Activated CD4-positive, CD25-positive, alpha-beta regulatory T cell (primary cell): ENCODE data around the gene BMPER.

Experiments used
- DNase-seq, 4 experiments: peaks; one replicate each; lab custom pipeline; 2025; lab: John Stamatoyannopoulos, UW

BMPER gene

DNA sequence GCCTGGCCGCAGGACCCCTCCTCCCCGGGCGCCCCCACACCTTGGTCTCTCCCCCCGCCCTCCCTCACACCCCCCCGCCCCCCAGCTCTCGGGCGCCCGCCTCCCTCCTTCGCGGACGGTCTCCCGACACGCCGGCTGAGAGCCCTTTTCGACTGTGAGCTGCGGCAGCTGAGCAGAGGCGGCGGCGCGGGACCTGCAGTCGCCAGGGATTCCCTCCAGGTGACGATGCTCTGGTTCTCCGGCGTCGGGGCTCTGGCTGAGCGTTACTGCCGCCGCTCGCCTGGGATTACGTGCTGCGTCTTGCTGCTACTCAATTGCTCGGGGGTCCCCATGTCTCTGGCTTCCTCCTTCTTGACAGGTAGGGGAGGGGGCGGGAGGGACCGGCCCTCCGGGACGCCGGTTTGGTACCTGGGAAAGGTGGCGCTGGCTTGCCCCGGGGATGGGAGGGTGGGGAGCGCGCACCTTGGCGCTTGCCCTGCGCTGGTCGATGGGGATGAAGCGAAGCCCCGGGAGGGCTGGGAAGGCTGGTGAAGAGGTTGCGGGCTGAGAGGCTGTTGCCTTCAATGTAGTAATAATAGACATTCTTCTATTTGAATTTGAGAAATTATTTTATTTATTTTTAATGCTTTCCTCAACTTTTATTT lies at the start of gene BMPER:
BMPER (plus strand) TSS at position 151 of the 644 bp plus-strand sequence; CDS start at position 226, 75 bp downstream.
- DNase-seq, result no peak

DNA sequence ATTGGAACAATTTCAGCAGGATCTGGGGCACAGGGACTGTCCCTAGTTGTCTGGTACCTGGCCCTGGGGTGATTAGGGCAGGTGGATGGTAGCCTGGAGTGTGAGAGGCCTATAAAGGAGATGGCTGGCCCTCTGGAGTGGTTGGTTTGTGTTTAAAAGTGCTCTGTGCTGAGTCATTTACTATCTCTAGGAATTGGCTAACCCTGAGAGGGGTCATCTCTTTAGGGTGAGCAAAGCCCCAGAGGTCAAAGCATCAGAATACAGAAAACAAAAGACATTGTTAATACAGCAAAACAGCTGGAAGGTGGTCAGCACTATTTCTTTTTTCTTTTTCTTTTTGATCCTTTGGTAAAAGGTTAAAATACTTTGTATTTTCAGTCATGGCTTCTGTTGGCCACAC lies 43.4 kb upstream of the BMPER start:
- DNase-seq, result no peak

DNA sequence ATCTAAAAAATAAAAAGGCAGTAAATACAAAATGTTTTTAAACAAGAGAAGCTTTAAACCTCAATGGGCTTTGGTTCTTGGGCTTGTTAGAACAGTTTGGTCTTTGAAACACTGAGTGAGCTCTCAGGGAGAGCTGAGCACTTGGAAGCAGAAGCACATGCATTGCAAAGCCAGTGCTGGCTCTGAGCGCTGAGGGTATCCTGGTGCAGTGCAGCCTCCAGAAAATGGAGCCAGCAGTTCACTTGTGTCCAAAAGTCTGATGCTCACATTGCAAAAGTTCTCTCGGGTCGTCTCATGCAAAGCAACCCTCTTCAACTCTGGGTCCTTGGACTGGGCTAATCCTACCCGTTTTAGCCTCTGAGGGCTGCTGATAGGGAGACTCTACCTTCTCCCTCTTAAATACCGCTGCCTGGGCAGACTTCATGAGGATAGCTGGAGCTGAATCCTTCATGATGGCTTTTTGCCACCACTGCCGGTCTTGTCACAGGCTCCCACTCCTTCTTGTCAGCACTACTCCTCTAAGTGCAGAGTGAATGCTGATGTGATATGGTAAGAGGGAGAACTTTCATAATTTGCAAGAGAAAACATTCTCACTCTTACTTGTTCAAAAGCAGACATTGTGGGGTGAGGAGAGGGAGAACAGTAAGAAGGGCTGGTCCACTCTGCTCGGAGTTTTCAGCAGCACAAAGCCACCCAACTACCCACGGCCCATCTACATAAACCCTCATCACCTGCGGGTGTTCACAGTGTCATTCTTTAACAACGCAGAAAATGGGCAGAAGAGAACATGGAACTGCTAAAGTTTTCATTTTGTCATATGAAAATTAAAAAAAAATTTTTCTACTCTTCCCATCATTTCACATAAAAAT lies 42.2 kb upstream of the BMPER start:
- no peak for DNase-seq

DNA sequence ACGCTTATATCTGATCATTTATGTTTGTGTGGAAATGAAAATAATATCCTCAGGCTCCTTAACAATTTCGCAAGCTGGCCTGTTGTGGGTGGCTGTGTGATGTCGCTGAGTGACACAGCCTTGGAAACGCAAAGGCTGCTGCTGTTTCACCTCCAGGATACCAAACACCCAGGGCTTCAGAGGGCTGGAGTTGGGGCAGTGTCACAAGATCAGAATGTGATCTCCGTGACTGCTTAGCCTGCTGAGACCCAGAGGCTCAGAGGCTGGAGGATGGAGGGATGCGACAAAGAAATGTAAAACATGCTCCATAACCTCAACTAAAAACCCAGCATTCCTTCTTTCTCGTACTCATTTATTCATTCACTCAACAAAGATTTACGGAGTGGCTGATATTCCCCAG lies 37.2 kb upstream of the BMPER start:
- DNase-seq, result no peak

DNA sequence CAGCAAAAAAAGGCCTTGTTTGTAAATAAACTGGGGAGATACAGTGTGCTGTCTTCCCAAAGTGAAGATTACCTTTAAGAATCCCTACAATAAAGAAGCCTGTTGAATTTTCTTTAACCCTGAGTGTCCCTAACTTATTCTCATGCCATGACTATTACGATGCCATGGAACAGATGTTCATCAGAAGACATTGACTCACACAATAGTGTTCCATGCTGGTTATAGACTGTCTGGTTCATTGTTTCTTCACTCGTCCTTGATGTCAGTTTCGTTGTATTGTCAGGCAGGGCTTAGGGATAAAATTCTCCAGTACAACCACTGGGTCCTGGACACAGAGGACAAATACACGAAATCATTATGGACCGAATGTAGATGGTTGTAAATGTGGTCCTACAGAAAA lies 36.2 kb upstream of the BMPER start:
- DNase-seq, result no peak

DNA sequence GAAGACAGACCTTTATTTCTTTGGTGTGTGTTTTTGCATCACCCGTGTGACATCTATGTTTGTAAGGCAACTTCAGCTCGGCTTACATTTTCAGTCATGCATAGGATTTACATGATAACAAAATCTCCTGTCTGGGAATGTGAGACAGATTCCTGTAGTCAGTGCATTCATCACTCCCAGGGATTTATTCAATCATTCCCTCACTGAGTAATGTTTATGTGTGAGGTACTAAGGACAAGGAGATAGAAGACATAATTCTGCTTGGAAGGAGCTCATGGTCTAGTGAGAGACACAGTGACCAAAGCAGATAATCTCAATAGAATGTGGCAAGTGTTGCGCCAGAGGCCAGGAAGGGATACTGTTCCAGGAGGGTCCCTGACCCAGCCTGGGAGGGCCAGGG lies 35.2 kb upstream of the BMPER start:
- no peak for DNase-seq

DNA sequence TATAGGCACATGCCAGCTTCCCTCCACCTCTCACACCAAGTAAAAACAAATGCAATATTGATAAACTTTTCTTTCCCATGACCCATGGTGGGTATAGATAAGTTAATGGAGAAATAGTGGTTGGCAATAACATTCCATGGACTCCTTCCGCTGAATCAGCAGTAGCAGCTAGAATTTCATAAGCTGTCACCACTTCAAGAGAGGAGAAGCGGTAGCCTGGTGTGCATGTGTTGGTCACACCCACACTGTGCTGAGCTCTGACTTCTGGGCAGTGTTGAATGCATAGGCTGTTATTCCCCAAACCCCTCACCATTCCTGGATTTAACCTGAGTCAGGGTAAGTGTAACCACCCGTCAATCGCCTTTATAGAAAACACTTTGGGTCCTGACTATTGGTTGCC lies 32.5 kb upstream of the BMPER start:
- no peak for DNase-seq

DNA sequence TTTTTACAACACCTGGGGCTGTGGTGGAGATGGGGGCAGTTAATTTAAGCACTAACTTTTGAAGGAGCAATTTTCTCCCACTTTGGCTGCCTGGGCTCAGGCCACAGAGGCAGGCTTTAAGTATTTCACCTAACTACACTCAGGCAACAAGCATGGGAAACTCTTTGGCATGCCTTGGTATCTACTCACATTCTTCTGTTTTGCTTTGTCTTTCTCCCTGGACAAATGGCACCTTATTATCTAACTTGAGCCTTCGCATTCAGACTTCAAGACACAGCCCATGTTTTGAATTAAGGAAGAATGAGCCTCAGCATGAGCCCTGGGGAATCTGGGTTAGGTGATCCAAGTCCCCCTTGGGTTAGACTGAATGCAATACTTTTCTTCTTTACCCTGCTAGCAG lies 31.8 kb upstream of the BMPER start:
- DNase-seq, result no peak

DNA sequence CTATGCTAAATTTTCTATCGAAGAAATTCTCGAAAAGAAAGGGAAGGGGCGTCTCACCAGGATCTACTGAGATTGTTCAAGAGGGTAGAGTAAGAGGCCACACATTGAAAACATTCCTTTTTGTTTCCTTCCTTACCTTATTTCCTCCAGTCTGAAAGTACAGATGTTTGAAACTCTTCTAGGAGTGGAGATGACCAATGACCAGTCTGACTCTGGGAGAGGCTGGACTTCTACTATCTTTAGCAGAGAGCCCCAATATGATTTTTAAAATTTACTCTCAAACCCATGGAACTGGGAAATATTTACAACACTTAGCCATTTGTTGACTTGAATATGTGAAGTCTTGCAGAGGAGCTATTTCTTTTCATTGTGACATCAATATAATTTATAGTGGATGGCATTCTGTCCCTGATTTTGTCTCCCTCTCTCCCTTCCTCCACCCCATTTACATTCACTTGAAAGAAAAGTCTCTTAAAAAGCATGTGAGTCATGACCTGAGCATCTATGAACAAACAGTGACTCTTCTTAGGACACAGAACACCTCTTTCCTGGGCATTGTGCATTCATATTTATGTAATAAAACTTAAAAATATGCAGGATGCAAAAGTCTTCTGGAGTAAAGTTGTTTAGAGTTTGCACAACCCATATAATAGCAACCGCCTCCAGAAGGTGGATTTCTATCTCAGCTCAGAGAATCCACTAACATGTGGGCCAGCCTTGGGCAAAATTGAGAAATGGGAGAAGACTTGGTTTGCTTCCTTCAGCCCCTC lies 31.2 kb upstream of the BMPER start:
- no peak for DNase-seq

DNA sequence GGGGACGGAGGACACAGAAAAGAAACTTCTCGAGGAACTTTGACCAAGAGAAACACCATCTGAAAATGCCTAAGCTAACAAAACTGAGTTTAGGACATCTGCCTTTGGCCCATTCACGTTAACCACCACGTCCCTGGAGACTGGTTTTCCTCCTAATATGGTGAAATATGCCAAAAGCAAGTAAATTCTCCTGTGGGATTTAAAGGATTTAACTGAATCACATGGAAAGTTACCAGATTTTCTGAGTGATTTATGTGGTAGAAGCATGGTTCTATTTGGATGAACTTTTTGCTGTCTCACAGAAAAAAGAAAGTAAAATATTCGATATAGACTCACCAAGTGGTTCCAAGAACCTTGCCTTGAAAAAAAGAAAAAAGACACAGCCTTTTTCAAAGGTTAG lies 30.4 kb upstream of the BMPER start:
- DNase-seq, result no peak

DNA sequence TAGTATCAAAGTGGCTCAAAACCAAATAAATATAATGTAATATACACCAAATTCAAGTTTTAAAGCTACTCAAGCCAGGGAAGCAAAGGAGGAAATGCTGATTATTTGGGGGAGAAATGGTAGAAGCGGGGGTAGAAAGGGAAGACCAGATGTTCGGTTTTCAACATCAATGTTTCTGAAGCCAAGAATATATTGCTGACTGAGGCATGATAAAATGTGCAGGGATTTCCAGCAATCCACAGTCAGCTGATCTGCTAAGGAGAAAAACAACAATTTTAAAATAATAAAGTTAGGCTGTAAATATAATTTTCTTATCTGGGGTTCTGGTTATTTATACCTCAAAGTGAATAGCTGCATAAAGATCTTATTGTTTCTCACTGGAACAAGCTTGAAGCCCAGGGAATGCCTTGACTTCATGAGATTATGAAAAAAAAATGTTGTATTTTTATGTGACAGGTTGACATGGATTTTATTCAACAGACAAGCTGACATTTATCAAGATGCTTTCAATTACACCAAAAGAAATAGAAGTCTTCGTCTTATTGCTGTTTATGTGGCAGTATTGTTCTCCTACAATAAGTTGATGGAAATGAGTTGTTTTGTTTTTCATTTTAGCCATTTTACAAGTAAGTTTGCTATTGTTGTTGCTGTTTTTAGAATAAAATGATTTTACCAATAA lies 28.6 kb upstream of the BMPER start:
- DNase-seq, result no peak

DNA sequence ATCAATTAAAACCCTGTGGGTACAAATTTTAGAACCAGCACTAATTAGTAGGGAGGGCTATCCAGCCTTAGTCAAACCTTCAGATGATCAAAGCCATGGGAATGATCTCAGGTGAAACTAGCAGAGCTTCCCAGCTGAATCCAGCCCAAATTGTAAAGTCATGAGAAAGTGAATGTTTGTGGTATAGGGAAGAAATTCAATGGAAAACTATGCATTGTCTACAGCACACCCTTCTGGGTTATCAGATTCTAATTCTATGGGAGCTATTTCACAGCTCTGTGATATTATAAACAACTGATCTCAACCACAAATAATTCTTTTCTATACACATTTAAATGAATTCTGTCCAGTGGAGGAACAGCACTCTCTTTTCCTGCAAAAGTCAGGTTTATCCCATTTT lies 24.6 kb upstream of the BMPER start:
- DNase-seq, result no peak

DNA sequence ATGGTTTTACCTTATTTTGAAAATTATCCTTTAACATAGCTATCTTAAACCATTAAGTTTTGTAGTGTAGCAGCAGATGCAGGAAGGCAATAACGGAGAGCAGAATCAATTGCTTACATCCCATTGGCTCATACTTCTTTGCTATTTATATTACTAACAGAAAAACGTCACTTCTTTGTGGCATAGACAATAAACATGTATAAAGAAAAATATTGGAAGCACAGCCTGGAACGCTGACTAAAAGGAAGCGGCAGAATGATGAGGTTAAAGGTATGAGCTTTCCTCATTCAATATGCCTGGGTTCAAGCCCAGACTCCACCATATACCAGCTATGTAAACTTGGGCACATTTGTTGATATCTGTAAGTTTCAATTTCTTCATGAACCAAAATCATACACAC lies 24.0 kb upstream of the BMPER start:
- no peak for DNase-seq

DNA sequence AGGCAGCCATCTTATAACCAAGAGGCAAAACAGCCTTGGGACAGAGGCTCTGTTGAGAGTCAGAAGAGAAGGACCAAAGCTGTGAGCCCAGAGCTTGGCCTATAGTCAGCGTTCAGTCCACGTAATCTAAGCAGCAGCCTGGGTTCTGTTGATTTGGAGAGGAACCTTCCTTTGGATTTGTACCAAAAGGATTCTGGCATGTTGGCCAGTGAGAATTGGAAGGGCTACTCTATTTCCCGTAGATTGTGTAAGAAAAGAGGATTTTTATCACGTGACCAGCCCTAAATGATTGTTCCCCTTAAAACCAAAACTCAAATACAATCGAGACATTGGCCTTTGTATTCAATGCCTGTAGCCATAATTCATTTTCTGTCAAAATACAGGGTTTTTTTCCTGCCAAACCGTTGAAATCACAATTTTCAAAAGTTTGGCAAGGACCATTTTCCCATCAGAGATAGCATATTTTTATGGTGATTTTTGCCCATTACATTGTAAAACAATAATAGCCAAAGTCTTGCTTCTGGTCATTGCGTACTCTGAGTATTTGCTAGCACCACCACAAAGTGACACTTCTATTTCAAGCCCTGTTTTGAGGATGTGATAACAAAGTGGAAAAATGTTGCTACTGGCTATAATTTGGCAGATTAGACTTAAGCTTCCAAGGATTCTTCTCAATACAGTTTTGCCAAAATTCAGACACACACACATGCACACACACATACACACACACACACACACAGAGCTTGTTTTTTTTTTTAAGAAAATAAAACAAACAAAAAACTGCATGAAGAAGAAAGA lies 23.1 kb upstream of the BMPER start:
- DNase-seq, result no peak

DNA sequence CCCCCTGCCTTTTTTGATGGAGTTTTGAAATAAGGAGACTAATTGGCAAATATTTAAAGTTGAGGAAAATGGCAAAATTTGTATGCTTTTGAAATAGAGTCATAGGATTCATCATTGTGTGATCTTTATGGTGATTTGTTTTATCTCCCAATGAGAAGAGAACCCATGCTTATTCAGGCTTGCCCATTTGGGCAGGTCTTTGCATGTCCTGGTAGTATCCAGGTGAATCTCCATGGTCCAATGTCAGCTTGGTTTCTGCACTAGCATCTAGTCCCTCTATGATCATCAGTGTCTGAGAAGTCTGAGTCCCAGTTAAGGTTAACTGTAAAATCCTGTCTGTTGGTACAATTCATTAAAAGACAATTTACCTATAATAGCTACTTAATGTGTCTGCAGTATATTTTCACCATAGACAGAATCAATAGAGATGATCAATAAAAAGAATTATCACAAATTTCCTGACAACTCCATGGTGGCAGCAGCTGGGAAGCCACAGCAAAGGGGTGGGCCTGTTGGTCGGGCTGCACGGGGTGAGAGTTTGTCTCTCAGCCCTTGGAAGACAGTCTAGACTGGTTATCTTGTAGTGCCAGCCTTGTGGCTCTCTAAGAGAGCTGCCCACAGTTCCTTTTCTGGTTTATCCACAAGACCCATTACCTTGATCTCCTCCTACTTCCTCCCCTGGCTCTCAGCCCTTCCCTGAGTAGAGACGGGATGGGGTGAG lies 22.2 kb upstream of the BMPER start:
- DNase-seq, result no peak

DNA sequence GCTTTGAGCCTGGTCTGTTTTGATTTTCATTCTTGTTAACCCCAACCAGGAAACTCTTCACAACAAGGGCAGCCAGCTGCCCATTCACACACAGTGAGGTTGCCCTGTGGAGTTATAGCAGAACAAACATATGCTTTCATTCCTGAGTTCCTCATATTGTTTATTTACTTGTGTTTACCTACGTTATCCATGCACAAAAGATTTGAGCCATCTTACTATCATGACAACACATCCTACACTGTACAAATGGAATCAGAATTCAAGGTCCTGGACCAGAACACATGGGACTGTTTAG lies 21.7 kb upstream of the BMPER start:
- no peak for DNase-seq

DNA sequence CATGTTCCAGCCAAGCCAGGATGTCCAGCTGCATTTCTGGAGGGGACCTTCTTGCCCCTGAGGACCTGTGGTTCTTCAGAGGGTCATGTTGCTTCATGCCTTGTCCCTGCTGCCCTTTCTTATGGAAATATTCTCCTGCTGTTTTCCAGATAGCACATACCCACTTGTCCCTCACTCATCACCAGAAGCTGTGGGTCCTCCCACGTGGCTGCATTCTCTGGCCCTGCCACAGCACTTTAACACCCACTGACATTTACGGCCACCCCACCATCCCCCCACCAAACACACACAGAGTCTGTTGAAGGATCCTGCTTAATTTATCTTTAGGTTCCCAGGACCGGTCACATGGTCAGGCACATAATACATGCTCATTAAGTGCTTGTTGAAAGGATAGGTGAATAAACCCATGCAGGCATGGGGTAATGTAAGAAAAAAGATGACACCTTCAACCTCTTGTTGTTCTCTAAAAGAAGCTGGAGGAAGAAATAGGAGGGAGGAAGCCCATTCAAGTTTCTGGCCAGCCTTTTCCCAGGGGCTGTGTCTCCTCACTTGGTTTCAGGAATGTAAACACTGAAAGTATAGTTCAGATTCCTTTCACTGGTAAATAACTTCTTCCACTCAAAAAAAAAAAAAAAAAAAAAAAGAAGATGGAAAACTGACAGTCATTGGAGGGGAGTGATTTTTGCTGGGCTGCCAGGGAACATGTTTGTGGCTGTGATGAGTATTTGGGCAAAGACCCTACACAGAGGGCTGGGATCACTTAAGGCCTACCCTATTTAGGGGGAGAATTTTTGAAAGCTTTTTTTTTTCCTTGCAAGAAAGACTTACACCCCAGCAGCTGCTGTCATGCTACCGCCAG lies 19.8 kb upstream of the BMPER start:
- no peak for DNase-seq

DNA sequence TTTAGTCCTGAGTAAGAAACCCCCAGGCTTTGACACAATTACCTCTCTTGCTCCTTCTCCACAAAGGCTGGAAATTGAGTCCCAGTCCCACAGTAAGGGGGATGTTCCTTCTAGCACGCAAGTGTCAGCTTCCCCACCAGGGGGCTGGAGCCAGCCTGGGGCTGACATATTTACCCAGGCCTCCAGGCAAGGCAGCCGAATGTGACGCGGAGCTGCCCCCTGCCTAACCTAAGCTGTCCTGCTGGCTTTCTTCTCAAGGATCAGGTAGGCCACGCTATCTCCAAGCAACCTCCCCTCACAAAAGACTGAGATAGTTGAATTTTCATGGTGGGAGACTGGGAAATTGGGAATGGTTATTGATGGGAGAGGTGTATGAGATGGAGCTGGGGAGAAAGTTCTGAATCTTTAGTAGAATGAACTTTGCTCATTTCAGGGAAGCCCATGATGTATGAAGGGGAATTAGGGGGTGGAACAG lies 19.2 kb upstream of the BMPER start:
- DNase-seq, result no peak

DNA sequence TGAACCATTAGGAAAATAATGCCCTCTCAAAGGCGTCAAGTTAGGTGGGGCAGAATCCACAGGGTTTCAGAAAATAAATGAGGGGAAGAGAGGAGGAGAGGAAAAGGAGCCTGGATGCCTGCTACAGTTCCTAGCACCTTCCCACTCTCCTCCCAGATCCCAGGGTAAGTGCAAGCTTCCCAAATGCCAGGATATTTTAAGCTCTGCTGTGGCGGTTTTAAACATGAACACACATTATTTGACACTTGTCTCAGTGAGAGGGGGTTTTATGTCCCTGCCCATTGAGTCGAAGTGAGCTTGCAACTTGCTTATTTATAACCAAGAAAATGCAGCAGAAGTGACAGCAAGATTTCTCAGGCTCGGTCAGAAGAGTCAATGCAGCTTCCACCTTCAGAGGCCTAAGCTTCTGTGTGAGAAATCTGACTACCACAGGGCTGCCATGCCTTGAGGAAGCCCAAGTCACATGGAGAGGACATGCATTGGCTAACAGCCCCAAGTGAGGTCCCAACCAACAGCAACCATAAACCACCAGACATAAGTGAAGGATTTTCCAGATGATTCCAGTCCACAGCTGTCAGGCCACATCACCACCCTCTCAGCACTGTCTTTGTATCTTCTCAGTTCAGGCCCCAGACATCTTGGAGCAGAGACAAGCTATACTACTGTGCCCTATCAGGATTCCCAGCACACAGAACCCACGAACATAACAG lies 17.9 kb upstream of the BMPER start:
- no peak for DNase-seq
